Dermis blood vessel endothelial cell (primary cell): ENCODE measurements around the gene CASZ1. TPM values are rescaled to one million over a fixed set of nuclear protein-coding genes. Genes with fewer than 3 reads are reported as not detected.

Source experiments
- DNase-seq: peaks from one replicate; pipeline ENCODE4 v3.0.0; 2010
- total RNA-seq: library from RNA; depleted of rRNA; stranded (reverse); fragments of >200 nt; gene quantifications from 2 replicates; pipeline ENCODE4 v1.2.3, GENCODE V29; 2014

Gene CASZ1
- total RNA-seq, 1 donor from 2014 or later, result 4.3 TPM

GRCh38 chr1:10650556-10651388 lies 145.7 kb downstream of the CASZ1 start:
- DNase-seq, result no peak

DNA sequence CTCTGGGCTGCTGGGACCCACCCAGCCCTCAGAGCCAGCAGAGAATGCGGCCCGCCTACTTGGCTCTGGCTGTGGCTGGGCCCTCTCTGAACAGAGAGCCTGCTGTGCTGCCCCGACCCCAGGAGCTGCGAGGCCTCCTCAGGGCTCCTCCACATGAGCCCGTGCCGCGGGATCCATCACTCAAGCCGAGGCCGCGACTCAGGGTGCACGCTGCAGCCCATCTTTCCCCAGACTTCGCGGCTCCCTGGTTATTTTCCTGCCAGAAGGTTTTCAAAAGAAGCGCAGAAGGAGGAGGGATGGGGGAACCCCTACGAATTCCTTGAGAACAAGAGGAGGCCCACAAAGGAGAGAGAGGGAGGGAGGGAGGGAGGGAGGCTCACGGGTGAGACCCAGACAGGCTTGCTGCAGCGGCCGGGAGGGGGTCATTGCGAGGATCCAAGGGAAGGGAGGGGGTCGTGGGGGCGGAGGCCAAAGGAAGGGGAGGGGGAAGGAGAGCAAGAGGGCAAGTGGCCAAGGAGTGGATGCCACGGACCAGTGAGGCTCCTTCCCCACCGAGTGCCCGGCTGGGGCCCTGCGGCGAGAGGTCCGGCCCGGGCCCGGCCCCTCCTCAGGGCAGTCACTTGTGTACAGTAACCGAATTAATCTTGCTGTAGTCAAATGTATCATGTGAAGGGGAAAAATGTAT lies 146.8 kb downstream of the CASZ1 start:
- no peak for DNase-seq

- no peak for DNase-seq
Observed at GRCh38 chr1:10648689-10649516, 147.5 kb downstream of the CASZ1 start.

GRCh38 chr1:10647414-10648170 lies 148.9 kb downstream of the CASZ1 start:
- DNase-seq, result no peak

DNA sequence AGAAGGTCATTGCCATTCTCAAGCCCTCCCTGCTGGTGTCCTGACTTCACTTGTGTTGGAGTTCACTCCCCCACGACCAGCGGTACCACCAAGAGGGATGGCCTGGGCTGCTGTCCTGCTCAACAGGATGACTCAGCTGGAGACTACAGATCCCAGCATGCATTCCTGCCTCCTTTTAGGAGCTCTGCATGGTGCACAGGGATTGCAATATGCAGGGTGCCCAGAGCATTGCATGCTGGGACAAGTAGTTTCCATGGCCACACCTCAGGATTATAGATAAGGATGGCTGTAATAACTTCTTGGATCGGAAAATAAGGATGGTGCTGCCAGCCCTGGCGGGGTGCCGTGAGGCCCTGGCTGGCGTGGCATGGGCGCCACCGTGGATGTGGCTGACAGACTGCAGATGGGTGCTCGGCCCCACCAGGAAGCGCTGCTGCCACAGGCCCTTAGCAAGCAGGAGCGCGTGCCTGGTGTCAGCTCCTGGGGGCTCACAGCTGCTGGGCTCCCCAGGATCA lies 150.0 kb downstream of the CASZ1 start:
- DNase-seq, result peak; percentile 44

- no peak for DNase-seq
Observed at GRCh38 chr1:10644307-10645128, 151.9 kb downstream of the CASZ1 start.

GRCh38 chr1:10643607-10644306 lies 152.7 kb downstream of the CASZ1 start:
- no peak for DNase-seq

GRCh38 chr1:10642403-10643080 lies 153.9 kb downstream of the CASZ1 start:
- DNase-seq, result no peak

DNA sequence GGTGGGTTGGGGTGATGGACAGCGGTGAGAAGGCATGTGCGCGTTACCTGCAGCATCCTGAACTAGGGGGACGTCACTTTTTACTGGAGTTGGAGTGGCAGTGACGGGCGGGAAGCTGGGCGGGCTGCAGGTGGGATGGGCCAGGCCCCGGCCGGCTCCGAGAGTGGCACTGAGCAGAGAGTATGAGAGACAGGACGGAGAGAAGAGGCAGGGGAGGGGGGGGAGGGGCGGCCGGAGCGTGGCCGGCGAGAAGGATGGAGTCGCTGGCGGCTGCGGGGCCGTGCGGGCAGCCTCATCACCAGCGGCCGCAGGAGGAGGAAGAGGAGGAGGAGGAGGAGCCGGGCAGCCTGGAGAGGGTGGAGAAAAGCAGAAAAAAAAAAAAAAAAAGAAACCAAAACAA lies 154.5 kb downstream of the CASZ1 start:
- DNase-seq, result no peak

DNA sequence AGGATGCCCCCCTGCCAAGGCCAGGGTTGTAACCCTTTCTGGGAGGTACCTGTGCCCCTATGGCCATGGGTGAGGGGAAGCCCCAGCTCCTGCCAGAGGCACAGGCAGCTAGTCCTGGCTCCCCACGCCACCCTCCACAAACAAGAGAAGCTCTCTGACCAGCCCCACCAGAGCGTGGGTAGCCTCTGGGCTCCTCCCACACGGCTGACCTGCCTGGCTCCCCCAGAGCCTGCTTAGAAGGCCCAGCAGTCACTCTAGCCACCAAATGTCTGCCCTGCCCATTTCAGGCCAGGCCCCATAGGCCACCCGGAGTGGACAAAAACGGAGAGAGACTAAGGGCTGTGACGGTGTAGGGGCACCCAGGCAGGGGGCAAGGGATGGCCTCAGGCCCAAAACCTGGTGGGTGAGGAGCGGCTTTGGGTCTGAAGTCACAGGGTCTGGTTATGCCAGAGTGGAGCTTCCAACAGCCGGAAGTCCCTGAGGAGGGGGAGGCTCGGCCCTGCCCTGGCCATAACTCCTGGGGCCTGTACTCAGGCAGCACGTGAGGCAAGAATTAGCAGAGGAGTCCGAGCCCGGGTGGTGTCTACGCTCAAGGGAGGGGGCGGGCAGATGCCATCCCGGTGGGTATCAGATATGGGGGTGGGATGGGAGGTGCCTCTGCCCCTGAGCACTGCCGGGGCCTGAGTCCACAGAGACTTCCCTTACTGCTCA lies 155.4 kb downstream of the CASZ1 start:
- DNase-seq, result no peak

DNA sequence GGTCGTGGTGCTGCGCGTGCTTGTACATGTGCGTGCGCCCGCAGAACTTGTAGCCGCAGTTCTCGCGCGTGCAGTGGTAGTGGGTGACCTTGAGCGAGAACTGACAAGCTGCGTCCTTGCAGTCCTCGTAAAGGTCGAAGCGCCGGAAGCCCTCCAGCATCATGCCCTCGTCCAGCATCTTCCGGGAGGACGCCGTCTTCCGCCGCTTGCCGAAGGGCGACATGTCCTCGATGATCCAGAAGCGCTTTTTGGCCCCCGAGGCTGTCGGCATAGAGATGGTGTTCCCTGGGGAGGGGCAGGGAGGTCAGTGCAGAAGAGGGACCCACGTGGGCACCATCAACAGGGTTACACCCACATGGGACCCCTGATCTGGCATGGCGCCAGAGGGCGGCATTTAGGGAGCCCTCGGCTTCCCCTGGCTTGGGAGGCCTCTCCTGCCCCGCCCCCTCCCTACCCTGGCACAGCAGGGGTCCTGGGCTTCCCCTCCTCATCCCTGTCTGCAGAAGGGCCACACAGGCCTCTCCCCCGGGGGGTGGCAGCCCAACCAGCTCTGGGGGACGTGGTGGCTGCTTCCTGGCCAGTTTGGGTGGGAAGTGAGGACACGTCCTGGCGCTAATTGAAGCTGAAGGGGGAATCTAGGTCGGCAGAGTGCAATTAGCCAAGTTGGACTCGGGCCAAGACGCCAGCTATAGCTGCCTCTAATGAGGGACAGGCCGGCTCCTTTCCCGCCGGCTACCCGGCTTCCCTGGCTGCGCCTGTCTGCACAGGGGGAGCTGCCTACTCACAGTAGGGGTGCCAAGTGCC lies 156.5 kb downstream of the CASZ1 start:
- no peak for DNase-seq

DNA sequence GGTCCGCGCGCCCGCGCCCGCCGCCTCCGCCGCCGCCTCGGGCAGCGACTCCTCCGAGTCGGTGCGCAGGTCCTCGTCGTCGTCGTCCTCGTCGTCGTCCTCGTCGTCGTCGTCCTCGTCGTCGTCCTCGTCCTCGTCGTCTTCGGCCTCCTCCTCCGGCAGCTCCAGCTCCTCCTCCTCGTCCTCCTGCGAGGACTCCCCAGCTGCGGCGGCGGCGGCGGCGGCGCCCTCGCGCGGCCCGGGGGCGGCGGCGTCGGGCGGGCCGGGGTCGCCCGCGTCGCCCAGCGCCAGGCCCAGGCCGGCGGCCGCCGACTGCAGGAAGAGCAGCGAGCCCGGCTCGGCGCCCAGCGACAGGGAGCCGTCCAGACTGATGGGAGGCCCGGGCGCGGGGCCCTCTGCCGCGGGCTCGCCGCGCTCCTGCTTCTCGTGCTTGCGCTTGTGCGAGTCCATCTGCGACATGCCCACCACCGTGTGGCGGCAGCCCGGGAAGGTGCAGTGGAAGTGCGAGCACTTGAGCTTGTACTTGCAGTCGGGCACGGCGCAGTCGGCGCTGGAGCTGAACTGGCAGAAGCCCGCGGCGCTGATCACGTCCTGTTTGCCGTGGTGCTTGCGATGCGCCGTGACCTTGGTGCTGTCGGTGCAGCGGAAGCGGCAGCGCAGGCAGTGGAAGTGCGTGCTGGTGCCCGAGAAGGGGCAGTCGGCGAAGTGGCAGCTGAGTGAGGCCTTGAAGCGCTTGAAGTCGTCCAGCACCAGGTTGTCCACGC lies 157.3 kb downstream of the CASZ1 start:
- DNase-seq, result no peak

GRCh38 chr1:10638559-10639005 lies 157.9 kb downstream of the CASZ1 start:
- DNase-seq, result no peak

DNA sequence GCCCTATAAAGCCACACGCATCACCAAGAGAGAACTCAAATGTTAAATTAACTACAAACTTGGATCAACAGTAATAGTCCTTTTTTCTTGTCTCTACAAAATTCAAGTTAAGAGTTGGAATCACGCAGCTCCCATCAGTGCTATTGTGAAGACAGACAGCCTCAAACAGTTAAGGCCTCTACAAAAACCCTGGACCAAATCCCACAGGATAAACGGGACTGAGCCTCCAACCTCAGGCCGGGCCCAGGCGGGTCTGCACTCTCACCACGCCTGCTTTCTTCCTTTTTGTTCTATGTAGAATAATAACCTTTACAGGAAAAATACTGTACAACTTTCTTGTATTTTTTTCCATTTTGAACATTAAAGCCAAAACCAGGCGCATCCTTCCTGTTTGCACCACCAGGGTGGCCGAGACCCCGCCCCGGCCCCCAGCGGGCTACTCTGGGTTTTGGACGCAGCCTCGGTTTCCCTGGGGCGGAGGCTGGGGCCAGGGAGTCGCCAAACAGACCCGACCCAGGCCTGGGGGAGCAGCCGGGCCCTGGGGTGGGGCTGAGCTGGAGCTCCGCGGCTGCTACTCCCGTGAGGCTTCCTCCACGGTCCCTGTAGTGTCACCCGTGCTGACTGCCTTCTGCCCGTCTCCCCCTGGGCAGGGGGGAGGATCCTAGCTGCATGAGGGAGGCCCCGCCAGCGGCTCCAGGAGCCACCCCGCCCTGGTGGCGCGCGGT lies 158.4 kb downstream of the CASZ1 start:
- no peak for DNase-seq

DNA sequence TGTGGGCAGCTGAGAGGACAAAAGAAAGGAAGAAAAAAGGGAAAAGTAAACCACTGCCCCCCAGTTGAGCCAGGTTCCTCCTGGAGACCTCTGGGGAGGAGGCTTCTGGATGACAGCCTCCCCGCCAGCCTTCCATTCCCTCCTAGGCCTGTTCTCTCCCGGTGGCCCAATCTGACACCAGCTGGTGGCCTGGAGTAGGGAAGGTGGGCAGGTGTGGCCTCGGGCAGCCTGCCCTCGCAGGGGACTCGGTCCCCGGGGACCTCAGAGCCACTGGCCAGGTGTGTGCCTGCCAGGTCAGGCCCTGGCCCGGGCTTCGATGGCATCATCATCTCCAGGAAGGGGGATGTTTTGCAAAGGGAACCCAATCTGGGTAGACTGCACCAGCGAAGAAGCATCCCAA lies 159.0 kb downstream of the CASZ1 start:
- no peak for DNase-seq

DNA sequence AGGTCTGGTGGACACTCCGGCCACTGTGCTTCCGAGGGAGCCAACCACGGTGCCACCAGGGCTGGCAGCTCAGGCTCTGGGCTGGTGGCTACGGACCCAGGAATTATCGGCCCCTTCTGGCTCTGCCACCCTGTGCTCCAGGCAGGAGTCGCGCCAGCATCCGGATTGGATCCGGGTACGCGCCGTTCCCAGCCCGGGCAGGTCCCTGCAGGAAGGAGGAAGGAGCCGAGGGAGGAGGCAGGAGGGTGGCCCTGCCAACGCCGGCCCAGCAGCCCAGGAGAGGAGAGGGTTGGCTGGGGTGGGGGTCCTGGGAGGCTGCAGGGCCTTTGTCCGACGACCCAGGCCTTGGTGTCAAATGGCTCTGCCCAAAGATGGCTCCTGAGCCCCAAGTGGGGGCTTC lies 160.5 kb downstream of the CASZ1 start:
- no peak for DNase-seq
